ENCODE results near the gene UNC13C.

UNC13C gene

GRCh38 chr15:54374184-54374952 is 396.1 kb downstream of the UNC13C start:
- TF ChIP-seq YY1 (IDR thresholded peaks at IDR 0.05; ENCODE audit: low read depth) (no peak), CREB1 (IDR thresholded peaks at IDR 0.05; ENCODE audit: low read depth) (no peak), EGR1 (IDR thresholded peaks at IDR 0.05) (no peak), EP300 (IDR thresholded peaks at IDR 0.05; ENCODE audit: borderline replicate concordance) (no peak), RAD21 (IDR thresholded peaks at IDR 0.05; ENCODE audit: low read depth) (no peak), MAX (IDR thresholded peaks at IDR 0.05) (no peak), USF1 (IDR thresholded peaks at IDR 0.05) (no peak), REST (IDR thresholded peaks at IDR 0.05; ENCODE audit: low read depth) (no peak), TAF1 (IDR thresholded peaks at IDR 0.05; ENCODE audit: low read depth) (no peak), CEBPB (IDR thresholded peaks at IDR 0.05) (no peak), ZBTB7A (IDR thresholded peaks at IDR 0.05; ENCODE audit: low read depth) (no peak)

DNA sequence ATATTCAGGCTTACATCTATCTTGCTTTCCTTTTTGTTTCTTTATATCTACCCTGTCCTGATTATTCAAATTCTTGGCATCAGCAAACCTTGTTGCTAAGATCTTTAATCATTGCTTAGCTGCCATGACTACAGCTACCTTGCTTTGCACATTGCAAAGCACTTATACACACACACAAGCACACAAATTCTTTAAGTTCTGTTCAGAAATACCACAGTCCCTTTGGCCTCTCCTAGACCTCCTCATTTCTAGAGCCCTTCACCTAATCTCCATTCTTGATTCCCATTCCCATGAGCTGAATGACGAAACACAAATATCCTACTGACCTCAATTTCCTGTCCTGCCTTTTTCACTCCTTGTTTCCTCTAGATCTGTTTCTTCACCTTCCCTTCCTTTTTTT is 409.6 kb downstream of the UNC13C start:
- TF ChIP-seq TAF1 (IDR thresholded peaks at IDR 0.05; ENCODE audit: low read depth), result no peak
- TF ChIP-seq TEAD4 (IDR thresholded peaks at IDR 0.05), result no peak
- no peak for TF ChIP-seq FOXM1 (IDR thresholded peaks at IDR 0.05; ENCODE audit: borderline replicate concordance, low read depth)
- no peak for TF ChIP-seq EGR1 (IDR thresholded peaks at IDR 0.05)
- no peak for TF ChIP-seq EP300 (IDR thresholded peaks at IDR 0.05; ENCODE audit: borderline replicate concordance)
- TF ChIP-seq NFIC (IDR thresholded peaks at IDR 0.05), result no peak
- TF ChIP-seq CEBPB (IDR thresholded peaks at IDR 0.05), result no peak
- TF ChIP-seq RAD21 (IDR thresholded peaks at IDR 0.05; ENCODE audit: low read depth), result no peak
- TF ChIP-seq USF1 (IDR thresholded peaks at IDR 0.05), result no peak
- no peak for TF ChIP-seq MAX (IDR thresholded peaks at IDR 0.05)
- no peak for TF ChIP-seq CREB1 (IDR thresholded peaks at IDR 0.05; ENCODE audit: low read depth)
- no peak for TF ChIP-seq TCF12 (IDR thresholded peaks at IDR 0.05; ENCODE audit: low read depth)
- no peak for TF ChIP-seq REST (IDR thresholded peaks at IDR 0.05; ENCODE audit: low read depth)
- TF ChIP-seq YY1 (IDR thresholded peaks at IDR 0.05; ENCODE audit: low read depth), result no peak

DNA sequence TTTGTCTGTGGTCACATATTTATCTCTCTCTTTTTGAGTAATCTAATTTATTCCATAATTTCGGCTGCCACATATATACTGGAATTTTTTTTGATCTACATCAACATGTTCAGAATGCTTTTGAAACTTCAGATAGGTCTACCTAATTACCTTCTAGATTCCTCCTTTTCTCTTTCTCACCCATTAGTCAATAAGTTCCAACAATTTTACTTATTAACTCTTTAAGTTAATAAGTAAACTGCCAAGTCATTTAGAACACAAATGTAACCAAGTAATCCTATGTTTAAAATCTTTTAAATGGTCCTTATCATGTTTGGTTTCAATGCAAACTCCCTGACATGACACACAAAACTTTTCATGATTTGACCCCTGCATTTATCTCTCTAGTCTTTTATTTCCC is 410.5 kb downstream of the UNC13C start:
- no peak for TF ChIP-seq EGR1 (IDR thresholded peaks at IDR 0.05)
- no peak for TF ChIP-seq FOXM1 (IDR thresholded peaks at IDR 0.05; ENCODE audit: borderline replicate concordance, low read depth)

DNA sequence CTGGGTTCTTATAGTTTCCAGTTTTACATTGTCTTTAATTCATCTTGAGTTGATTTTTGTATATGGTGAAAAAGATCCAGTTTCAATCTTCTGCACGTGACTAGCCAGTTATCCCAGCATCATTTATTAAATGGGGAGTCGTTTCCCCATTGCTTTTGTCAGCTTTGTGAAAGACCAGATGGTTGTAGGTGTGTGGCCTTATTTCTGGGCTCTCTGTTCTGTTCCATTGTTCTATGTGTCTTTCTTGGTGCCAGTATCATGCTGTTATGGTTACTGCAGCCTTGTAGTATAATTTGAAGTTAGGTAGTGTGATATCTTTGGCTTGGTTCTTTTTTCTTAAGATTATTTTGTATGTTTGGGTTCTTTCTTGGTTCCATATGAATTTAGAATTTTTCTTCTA is 432.2 kb downstream of the UNC13C start:
- TF ChIP-seq TEAD4 (IDR thresholded peaks at IDR 0.05) (no peak), USF1 (IDR thresholded peaks at IDR 0.05) (no peak), TCF12 (IDR thresholded peaks at IDR 0.05; ENCODE audit: low read depth) (no peak), EGR1 (IDR thresholded peaks at IDR 0.05) (no peak), EP300 (IDR thresholded peaks at IDR 0.05; ENCODE audit: borderline replicate concordance) (no peak), TAF1 (IDR thresholded peaks at IDR 0.05; ENCODE audit: low read depth) (no peak), CREB1 (IDR thresholded peaks at IDR 0.05; ENCODE audit: low read depth) (no peak), FOXM1 (IDR thresholded peaks at IDR 0.05; ENCODE audit: borderline replicate concordance, low read depth) (no peak), RAD21 (IDR thresholded peaks at IDR 0.05; ENCODE audit: low read depth) (no peak), REST (IDR thresholded peaks at IDR 0.05; ENCODE audit: low read depth) (no peak), ZBTB7A (IDR thresholded peaks at IDR 0.05; ENCODE audit: low read depth) (no peak), CEBPB (IDR thresholded peaks at IDR 0.05) (no peak), YY1 (IDR thresholded peaks at IDR 0.05; ENCODE audit: low read depth) (no peak), MAX (IDR thresholded peaks at IDR 0.05) (no peak), NFIC (IDR thresholded peaks at IDR 0.05) (no peak)

Data from Ishikawa (cell line).